ENCODE results near the gene GPX2. TPM values are rescaled to one million over a fixed set of nuclear protein-coding genes. Genes with fewer than 3 reads are reported as not detected.

Gene GPX2
- total RNA-seq, 2 experiments from 2014 or later, result not detected

- DNase-seq, result no peak
- Mint-ChIP-seq H3K4me1 (peaks cover 6% of the 10 kb centered on the region), H3K27me3 (no peaks in the 10 kb centered on the region), H3K4me3 (no peak overlapping the region), H3K36me3 (peaks cover 3% of the 10 kb centered on the region), H3K9me3 (no peaks in the 10 kb centered on the region), H3K27ac (no peak overlapping the region)
Measured at GRCh38 chr14:64951724-64952123, 9.2 kb upstream of the GPX2 start.

- peaks cover 9% of the 10 kb centered on the region for H3K4me1 Mint-ChIP-seq
- no peak for DNase-seq
- H3K27me3 Mint-ChIP-seq, result no peaks in the 10 kb centered on the region
- no peak overlapping the region for H3K27ac Mint-ChIP-seq
- H3K9me3 Mint-ChIP-seq, result no peaks in the 10 kb centered on the region
- H3K4me3 Mint-ChIP-seq, result no peak overlapping the region
- H3K36me3 Mint-ChIP-seq, result peaks cover 7% of the 10 kb centered on the region
Measured at GRCh38 chr14:64951291-64951690, 8.7 kb upstream of the GPX2 start.

- no peaks in the 10 kb centered on the region for H3K27me3 Mint-ChIP-seq
- H3K27ac Mint-ChIP-seq, result no peak overlapping the region
- H3K9me3 Mint-ChIP-seq, result no peaks in the 10 kb centered on the region
- H3K4me1 Mint-ChIP-seq, result peaks cover 9% of the 10 kb centered on the region
- peaks cover 7% of the 10 kb centered on the region for H3K36me3 Mint-ChIP-seq
- DNase-seq, result no peak
- H3K4me3 Mint-ChIP-seq, result no peak overlapping the region
Measured at GRCh38 chr14:64950889-64951288, 8.3 kb upstream of the GPX2 start.

- Mint-ChIP-seq H3K27ac (no peak overlapping the region), H3K4me3 (no peak overlapping the region), H3K27me3 (no peaks in the 10 kb centered on the region), H3K36me3 (peaks cover 13% of the 10 kb centered on the region), H3K4me1 (peaks cover 21% of the 10 kb centered on the region), H3K9me3 (no peaks in the 10 kb centered on the region)
- DNase-seq, result no peak
Measured at GRCh38 chr14:64948612-64949210, 6.2 kb upstream of the GPX2 start.

- no peak overlapping the region for H3K4me3 Mint-ChIP-seq
- no peak overlapping the region for H3K27ac Mint-ChIP-seq
- DNase-seq, result no peak
- H3K4me1 Mint-ChIP-seq, result peaks cover 29% of the 10 kb centered on the region
- peaks cover 13% of the 10 kb centered on the region for H3K36me3 Mint-ChIP-seq
- no peaks in the 10 kb centered on the region for H3K27me3 Mint-ChIP-seq
- H3K9me3 Mint-ChIP-seq, result no peaks in the 10 kb centered on the region
Measured at GRCh38 chr14:64947710-64948611, 5.4 kb upstream of the GPX2 start.

GRCh38 chr14:64946310-64947045, 3.9 kb upstream of the GPX2 start:
- H3K27me3 Mint-ChIP-seq, result no peaks in the 10 kb centered on the region
- H3K9me3 Mint-ChIP-seq, result no peaks in the 10 kb centered on the region
- peaks cover 13% of the 10 kb centered on the region for H3K36me3 Mint-ChIP-seq
- H3K27ac Mint-ChIP-seq, result no peak overlapping the region
- peaks cover 25% of the 10 kb centered on the region for H3K4me1 Mint-ChIP-seq
- DNase-seq, result no peak
- H3K4me3 Mint-ChIP-seq, result no peak overlapping the region

GRCh38 chr14:64945431-64946178, 3.1 kb upstream of the GPX2 start:
- no peaks in the 10 kb centered on the region for H3K27me3 Mint-ChIP-seq
- no peak overlapping the region for H3K4me3 Mint-ChIP-seq
- no peaks in the 10 kb centered on the region for H3K9me3 Mint-ChIP-seq
- H3K27ac Mint-ChIP-seq, result no peak overlapping the region
- peaks cover 15% of the 10 kb centered on the region for H3K36me3 Mint-ChIP-seq
- no peak for DNase-seq
- peaks cover 25% of the 10 kb centered on the region for H3K4me1 Mint-ChIP-seq

GRCh38 chr14:64944861-64945260, 2.3 kb upstream of the GPX2 start:
- no peak overlapping the region for H3K27ac Mint-ChIP-seq
- no peak for DNase-seq
- H3K4me1 Mint-ChIP-seq, result peaks cover 30% of the 10 kb centered on the region
- H3K9me3 Mint-ChIP-seq, result no peaks in the 10 kb centered on the region
- H3K27me3 Mint-ChIP-seq, result no peaks in the 10 kb centered on the region
- peaks cover 20% of the 10 kb centered on the region for H3K36me3 Mint-ChIP-seq
- no peak overlapping the region for H3K4me3 Mint-ChIP-seq

- Mint-ChIP-seq H3K9me3 (no peaks in the 10 kb centered on the region), H3K27ac (peak overlapping the region; percentile 50), H3K4me1 (peaks cover 36% of the 10 kb centered on the region), H3K4me3 (no peak overlapping the region), H3K36me3 (peaks cover 17% of the 10 kb centered on the region), H3K27me3 (no peaks in the 10 kb centered on the region)
- DNase-seq, result no peak
Measured at GRCh38 chr14:64944041-64944440, 1.5 kb upstream of the GPX2 start.

GRCh38 chr14:64943556-64943955, 1.0 kb upstream of the GPX2 start:
- Mint-ChIP-seq H3K4me3 (no peak overlapping the region), H3K27ac (peak overlapping the region; percentile 50), H3K36me3 (peaks cover 17% of the 10 kb centered on the region), H3K27me3 (no peaks in the 10 kb centered on the region), H3K9me3 (no peaks in the 10 kb centered on the region), H3K4me1 (peaks cover 39% of the 10 kb centered on the region)
- DNase-seq, result no peak

- H3K4me3 Mint-ChIP-seq, result no peak overlapping the region
- H3K27ac Mint-ChIP-seq, result no peak overlapping the region
- DNase-seq, result no peak
- no peaks in the 10 kb centered on the region for H3K9me3 Mint-ChIP-seq
- peaks cover 55% of the 10 kb centered on the region for H3K4me1 Mint-ChIP-seq
- H3K27me3 Mint-ChIP-seq, result no peaks in the 10 kb centered on the region
- peaks cover 22% of the 10 kb centered on the region for H3K36me3 Mint-ChIP-seq
Measured at GRCh38 chr14:64940336-64940910, 2.1 kb downstream of the GPX2 start.

- no peaks in the 10 kb centered on the region for H3K27me3 Mint-ChIP-seq
- H3K9me3 Mint-ChIP-seq, result no peaks in the 10 kb centered on the region
- peaks cover 58% of the 10 kb centered on the region for H3K4me1 Mint-ChIP-seq
- peaks cover 19% of the 10 kb centered on the region for H3K36me3 Mint-ChIP-seq
- DNase-seq, result no peak
- H3K4me3 Mint-ChIP-seq, result no peak overlapping the region
- no peak overlapping the region for H3K27ac Mint-ChIP-seq
Measured at GRCh38 chr14:64939817-64940190, 2.7 kb downstream of the GPX2 start.

GRCh38 chr14:64938972-64939816, 3.4 kb downstream of the GPX2 start:
- Mint-ChIP-seq H3K4me3 (no peak overlapping the region), H3K27me3 (no peaks in the 10 kb centered on the region), H3K36me3 (peaks cover 21% of the 10 kb centered on the region), H3K27ac (peak overlapping the region; percentile 11), H3K9me3 (no peaks in the 10 kb centered on the region), H3K4me1 (peaks cover 59% of the 10 kb centered on the region)
- no peak for DNase-seq

GRCh38 chr14:64937821-64938193, 4.7 kb downstream of the GPX2 start:
- peaks cover 26% of the 10 kb centered on the region for H3K36me3 Mint-ChIP-seq
- peak overlapping the region; percentile 3 for H3K27ac Mint-ChIP-seq
- H3K4me3 Mint-ChIP-seq, result no peak overlapping the region
- H3K4me1 Mint-ChIP-seq, result peaks cover 48% of the 10 kb centered on the region
- no peak for DNase-seq
- no peaks in the 10 kb centered on the region for H3K27me3 Mint-ChIP-seq
- no peaks in the 10 kb centered on the region for H3K9me3 Mint-ChIP-seq

Data from activated naive CD8-positive, alpha-beta T cell treated with anti-CD3 and anti-CD28 coated beads for 36 hours (primary cell).